ENCODE results near the gene MIDN.
A peak's percentile ranks its signal among the peaks of the same experiment; 100 is the strongest.

MIDN gene

DNA sequence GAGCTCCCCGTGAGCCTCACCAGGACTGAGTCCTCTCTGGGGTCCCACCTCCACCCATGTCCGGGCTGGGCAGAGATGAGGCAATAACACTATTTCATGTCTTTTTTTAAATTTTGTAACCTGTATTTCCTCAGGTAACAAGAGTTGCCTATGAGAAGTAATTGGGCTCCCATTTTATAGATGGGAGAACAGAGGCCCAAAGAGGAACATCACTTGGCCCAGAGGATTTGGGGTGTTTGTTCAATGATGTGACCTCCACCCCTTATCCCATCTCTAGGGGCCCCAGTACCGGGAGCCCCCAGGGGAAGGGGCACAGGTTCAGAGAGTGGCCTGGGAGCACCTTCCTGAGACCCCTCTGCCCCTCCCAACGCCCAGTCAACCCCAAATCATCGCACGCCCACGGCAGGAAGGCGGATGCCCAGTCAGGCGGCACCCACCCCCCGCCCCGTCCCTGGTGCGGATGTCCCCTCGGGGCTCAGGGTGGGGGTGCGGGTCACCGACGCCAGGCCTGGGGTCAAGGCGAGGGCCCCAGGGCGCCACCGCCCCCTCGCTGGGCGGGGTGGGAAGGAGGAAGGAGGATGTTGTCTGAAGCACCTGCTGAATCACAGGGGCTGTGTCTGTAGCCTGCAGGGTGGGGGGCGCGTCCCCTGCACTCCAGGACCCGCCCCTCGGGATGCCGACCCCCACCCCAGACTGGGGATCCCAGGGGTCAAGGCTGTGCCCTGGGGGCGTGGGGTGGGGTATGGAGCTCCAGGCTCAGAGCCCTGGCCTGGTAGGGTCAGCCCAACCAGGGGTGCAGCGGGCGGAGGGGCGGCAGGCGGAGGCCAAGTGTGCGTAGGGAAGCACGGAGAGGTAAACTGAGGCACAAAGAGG, 11.7 kb downstream of the MIDN start:
- DNase-seq = no peak

DNA sequence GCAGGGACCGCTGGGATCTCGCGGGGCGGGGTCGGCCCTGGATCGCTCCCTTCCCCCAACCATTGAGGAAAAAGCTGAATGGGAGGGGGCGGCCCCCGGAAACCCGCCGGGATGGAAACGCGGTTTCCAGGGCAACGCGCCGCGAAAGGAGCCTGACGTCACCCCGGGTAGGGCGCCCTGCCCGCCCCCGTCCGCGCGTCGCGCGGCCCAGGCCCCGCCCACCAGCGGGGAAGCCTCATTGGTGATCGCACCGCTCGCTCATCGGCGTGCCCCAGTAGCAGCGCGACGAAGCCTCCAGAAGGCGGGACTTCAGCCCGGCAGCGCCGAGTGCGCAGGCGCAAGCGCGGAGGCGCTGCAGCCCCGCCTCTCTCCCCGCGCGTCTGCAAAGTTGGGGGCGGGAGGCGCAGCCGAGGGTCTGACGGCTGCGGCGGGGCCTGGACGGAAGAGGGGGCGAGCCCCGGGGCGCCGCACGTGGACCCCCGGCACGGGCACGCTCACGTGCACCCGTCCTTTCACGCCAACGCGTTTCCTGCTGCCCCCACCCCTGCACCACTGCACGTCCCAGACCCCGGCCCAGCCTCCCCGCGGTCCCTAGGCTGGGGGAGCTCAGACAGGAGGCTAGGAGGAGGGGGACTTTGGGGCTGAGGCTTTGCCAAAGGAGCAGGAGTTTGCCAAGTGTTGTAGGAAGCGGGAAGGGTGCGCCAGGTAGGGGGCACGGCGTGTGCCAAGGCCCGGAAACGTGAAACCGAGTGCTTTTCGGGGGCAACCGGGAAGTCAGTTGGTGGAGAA, 12.6 kb downstream of the MIDN start:
- DNase-seq = peak; percentile 81

DNA sequence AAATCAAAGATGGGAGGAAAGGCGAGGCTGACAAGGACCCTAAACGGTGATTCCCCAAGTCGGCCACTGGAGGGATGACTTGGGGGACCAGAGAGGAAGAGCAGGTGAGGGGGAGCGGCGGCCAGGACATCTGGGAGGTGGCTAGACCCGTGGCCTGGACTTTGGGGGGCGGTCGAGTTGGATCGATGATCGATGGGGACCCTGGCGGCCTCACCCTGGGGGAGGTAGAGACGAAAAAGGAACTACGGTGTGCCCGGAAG, 13.1 kb downstream of the MIDN start:
- no peak for DNase-seq

- no peak for DNase-seq
Measured at GRCh38 chr19:1261798-1262622, 13.6 kb downstream of the MIDN start.

DNA sequence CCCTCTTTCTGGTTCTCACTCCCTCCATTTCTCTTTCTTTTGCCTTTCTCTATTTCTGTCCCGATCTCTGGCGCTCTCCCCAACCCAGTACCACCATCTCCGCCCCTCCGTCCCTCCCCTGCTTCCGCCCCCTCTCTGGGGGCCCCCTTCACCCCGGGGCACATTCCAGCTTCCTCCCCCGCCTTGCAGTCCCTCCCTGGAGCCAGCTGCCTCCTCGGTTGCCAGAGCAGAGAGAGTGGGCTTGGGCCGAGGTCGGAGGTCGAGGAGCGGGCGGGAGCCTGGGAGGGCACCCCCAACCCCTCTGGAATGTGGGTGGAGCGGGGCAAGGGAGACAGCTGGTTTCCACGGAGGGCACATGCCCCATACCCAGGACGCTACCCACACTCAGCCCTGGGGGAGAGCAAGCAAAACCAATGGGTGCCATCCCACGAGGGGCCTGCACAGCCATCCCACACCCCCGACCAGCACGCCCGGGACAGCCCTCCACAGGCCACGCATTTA, 14.3 kb downstream of the MIDN start:
- no peak for DNase-seq

- no peak for DNase-seq
Measured at GRCh38 chr19:1263188-1263587, 14.8 kb downstream of the MIDN start.

- no peak for DNase-seq
Measured at GRCh38 chr19:1264801-1265614, 16.6 kb downstream of the MIDN start.

- DNase-seq = no peak
Measured at GRCh38 chr19:1265615-1266128, 17.3 kb downstream of the MIDN start.

DNA sequence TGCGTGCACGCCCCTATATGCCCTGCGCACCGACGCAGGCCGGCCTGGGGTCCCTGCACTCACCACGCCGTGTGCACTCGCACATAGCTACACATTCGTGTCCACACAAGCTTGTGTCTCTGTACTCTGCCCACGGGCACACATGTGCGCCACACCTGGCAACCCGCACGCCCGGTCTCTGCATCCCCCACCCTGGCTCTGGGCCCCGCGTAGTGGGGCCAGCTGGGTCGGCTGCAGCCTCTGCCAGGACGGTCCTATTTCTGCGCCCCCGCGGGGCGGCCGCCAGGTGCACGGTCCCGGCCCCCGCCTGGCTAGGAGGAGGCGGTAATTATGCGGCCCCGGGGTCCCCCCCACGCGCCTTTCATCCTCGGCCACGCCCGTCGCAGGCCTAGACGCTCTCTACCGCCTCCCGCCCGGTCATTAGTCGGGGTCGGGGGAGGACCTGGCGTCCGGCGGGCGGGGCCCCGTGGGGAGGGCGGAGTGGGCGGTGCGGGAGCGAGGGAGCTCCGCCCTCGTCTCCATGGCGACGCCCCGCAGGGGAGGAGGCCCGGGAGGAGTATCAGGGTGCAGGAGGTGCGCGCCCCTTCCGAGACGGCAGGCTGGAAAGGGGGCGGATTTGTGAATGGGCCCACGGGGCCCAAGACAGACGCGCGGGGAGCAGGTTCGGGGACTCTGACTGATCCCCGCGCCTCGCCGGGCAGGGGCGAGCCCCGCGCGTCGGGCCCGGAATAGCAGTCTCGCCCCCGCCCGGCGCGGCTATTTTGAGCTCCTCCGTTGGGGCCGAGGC, 17.9 kb downstream of the MIDN start:
- peak; percentile 39 for DNase-seq

DNA sequence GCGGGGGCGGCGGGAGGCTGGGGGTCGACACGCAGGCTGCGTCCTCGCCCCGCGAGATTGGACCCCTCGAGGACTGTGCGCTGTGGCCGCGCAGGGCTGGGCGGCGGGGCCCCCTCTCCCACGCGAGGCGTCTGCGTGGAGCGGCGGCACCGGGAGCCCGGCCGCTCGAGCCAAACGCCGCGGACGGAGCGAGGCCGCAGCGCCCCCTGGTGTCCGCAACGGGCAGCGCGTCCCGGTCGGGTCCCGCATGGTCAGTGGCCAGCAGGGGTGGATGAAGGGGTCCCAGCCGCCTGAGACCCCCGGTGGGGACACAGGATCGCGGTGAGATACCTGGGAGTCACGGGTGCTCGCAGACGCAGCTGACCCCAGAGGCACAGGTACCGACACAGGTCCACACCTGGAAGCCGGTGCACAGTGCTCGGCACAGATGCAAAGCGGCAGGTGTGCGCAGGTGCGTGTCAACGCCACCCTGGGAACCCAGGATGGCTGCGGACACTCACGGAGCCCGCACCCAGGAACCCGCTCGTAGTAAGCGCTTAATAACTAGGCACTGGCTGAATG, 18.6 kb downstream of the MIDN start:
- DNase-seq = no peak

GRCh38 chr19:1267477-1268225, 19.3 kb downstream of the MIDN start:
- no peak for DNase-seq

- DNase-seq = no peak
Measured at GRCh38 chr19:1268226-1269064, 20.1 kb downstream of the MIDN start.

GRCh38 chr19:1269065-1269477, 20.7 kb downstream of the MIDN start, which contains the start of gene CIRBP:
Gene CIRBP, plus strand, starts transcription at chr19:1269332. Its CDS starts 1,602 bp downstream, at chr19:1270934.
- DNase-seq = peak; percentile 89

DNA sequence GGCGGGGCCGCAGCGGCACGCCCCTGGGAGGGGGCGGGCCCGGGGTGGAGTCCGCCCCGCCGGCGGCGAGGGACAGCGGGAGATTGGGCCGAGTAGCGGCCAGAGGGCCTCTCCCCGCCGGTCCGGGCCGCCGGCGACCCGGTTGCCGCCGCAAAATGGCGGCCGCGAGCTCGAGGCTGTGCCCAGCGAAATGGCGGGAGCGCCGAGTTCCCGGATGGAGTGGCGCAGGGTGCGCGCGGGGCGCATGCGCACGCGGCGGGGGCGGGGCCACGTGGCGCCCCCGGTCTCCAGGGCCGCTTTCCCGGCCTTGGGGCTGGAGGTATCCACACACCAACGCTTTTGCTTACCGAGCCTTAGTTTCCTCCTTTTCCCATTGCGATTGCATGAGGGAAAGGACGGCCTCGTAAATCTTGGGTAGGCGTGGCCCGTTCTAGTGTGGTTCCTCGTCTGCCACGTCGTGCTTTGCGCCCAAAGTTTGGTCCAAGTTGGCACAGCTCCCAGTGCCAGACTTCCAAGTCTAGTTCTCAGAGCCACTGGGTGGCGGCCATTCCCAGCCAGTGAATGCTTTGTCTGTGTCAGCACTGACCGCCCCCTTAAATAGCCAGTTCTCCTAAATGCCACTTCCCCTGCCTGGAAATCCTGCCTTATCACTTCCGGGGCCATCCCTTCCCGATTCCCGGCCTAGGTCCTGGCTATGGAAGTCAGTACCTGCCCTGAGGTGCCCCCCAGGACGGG, 21.3 kb downstream of the MIDN start:
- no peak for DNase-seq

- no peak for DNase-seq
Measured at GRCh38 chr19:1270213-1270853, 21.9 kb downstream of the MIDN start.

DNA sequence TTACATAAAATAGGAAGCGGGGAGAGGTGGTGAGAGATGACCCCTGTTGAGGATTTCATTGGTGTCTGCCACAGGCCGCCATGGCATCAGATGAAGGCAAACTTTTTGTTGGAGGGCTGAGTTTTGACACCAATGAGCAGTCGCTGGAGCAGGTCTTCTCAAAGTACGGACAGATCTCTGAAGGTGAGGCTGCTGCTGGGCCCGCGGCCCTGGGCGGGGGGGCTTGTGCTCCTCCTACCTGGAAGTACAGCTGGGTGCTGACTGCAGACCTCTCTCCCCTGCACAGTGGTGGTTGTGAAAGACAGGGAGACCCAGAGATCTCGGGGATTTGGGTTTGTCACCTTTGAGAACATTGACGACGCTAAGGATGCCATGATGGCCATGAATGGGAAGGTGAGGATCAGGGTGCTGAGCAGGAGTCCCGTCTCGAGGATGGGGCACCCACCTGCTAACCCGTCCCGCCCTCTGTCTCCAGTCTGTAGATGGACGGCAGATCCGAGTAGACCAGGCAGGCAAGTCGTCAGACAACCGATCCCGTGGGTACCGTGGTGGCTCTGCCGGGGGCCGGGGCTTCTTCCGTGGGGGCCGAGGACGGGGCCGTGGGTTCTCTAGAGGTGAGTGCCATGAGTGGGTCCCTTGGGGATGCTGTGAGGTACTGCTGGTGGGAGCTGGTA, 22.6 kb downstream of the MIDN start:
- DNase-seq = no peak

Measured in NCI-H1436 treated with DMSO at 0.1 percent for 48 hours (cell line).